ENCODE data around the gene GPRC5D. TPM values are rescaled to one million over a fixed set of nuclear protein-coding genes. Genes with fewer than 3 reads are reported as not detected.

GPRC5D gene
- total RNA-seq, 4 donors from 2014 or later: not detected

GRCh38 chr12:12897302-12897701 is 54.7 kb downstream of the GPRC5D start:
- ATAC-seq (ENCODE audit: low FRiP score) (no peak), DNase-seq (ENCODE audit: low spot score) (no peak)
- no peak for TF ChIP-seq CTCF (IDR thresholded peaks at IDR 0.05)

DNA sequence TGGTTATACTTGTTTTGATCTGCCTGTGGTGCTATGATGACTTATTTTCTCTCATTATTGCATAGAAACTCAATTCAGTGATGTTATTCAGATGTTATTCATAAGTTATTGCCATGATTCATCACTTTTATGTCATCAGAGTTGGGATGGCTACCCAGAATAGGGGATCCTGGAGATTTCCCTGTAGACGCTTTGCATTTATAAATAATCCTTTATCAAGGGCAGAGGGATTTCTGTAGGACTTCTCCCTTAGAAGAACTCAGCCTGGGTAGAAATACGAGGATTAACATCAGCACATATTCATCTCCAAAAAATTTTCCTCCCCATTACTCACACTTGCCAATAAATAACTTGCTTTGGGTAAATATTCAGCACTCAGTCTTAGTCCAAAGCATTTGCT is 55.7 kb downstream of the GPRC5D start:
- no peak for DNase-seq (ENCODE audit: low spot score)
- TF ChIP-seq CTCF (IDR thresholded peaks at IDR 0.05): no peak
- peak; percentile 2 for ATAC-seq (ENCODE audit: low FRiP score)

DNA sequence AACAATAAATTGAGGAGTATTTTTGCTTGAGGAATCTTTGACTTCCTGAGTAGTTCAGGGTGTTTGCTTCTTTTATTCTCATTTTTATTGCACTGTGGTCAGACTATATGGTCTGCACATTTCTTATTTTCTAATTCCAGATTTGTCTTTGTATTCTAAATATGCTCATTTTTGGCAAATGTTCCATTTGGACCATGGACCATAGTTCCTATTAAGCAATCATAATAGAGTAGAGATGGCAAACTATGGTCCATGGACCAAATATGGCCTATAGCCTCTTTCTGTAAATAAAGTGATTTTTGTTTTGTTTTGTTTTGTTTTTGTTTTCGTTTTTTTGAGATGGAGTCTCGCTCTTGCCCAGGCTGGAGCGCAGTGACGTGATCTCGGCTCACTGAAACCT is 58.5 kb downstream of the GPRC5D start:
- no peak for DNase-seq (ENCODE audit: low spot score)
- TF ChIP-seq CTCF (IDR thresholded peaks at IDR 0.05): no peak
- ATAC-seq (ENCODE audit: low FRiP score): no peak

GRCh38 chr12:12892681-12893141 is 59.3 kb downstream of the GPRC5D start:
- no peak for DNase-seq (ENCODE audit: low spot score)
- TF ChIP-seq CTCF (IDR thresholded peaks at IDR 0.05): no peak

GRCh38 chr12:12891881-12892355 is 60.1 kb downstream of the GPRC5D start:
- ATAC-seq (ENCODE audit: low FRiP score): no peak
- DNase-seq (ENCODE audit: low spot score): no peak
- no peak for TF ChIP-seq CTCF (IDR thresholded peaks at IDR 0.05)

More at GRCh38 chr12:12892681-12893141, 59.3 kb downstream of the GPRC5D start:
- no peak for ATAC-seq (ENCODE audit: low FRiP score)

GRCh38 chr12:12891080-12891880 is 60.7 kb downstream of the GPRC5D start, which contains the start of gene GPRC5A:
GPRC5A (plus strand) TSS chr12:12891562; CDS start chr12:12908250, 16,688 bp downstream.
- peak; percentile 87 for DNase-seq (ENCODE audit: low spot score)
- no peak for TF ChIP-seq CTCF (IDR thresholded peaks at IDR 0.05)
- ATAC-seq (ENCODE audit: low FRiP score): peak; percentile 90

Small RNA genes within 50 kb of the gene (small RNA-seq; reads per million reads assigned to genes)
- not detected for gene RF00604

Other genes starting within 250 kb of the GPRC5D start
- 10 to 100 TPM; 18.4 to 86.2 (median 26.5) TPM for gene CDKN1B, start 234.8 kb downstream of the GPRC5D start, total RNA-seq
- 100 to 1,000 TPM in 3 of 4 donors, 10 to 100 TPM in 1; 96.4 to 336 (median 119) TPM for gene APOLD1, start 166.5 kb downstream of the GPRC5D start, total RNA-seq
- 10 to 100 TPM; 37.4 to 82.0 (median 51.1) TPM for gene DDX47, start 138.8 kb downstream of the GPRC5D start, total RNA-seq
- gene GPRC5A, start 60.6 kb downstream of the GPRC5D start, total RNA-seq: 100 to 1,000 TPM in 2 of 4 donors, 10 to 100 TPM in 2; 11.3 to 284 (median 88.4) TPM
- gene HEBP1, start 48.1 kb upstream of the GPRC5D start, total RNA-seq: 10 to 100 TPM; 44.5 to 78.0 (median 49.0) TPM
- gene FAM234B, start 92.2 kb upstream of the GPRC5D start, total RNA-seq: 10 to 100 TPM in 1 of 4 donors, 1 to 10 TPM in 3; 6.3 to 14.2 (median 7.5) TPM
- gene GSG1, start 151.5 kb upstream of the GPRC5D start, total RNA-seq: under 1 TPM in 1 of 4 donors, not detected in 3; 0.56 TPM
- gene EMP1, start 244.6 kb upstream of the GPRC5D start, total RNA-seq: 1,000 to 10,000 TPM in 2 of 4 donors, 100 to 1,000 TPM in 2; 687 to 4,689 (median 1,133) TPM